Right lobe of liver (tissue), 6 donors: ENCODE results near the gene CACNA1C. TPM values are rescaled to one million over a fixed set of nuclear protein-coding genes. Genes with fewer than 3 reads are reported as not detected.

ENCODE experiments used
- ATAC-seq, 4 donors: fragments of 200-7000 bp; cut with Tn5 transposase; one replicate each; pipeline ENCODE4 v1.9.1; 2020; ENCODE audit warnings: mild to moderate bottlenecking in 4 of 4, moderate library complexity in 4 of 4
- DNase-seq, 3 donors: peaks; one replicate each; pipeline ENCODE4 v3.0.0-alpha.2; 2020
- H3K27ac ChIP-seq, 3 donors: fragments of 200-600 bp; one replicate each; pipeline ENCODE4 v1.8.0; 2022
- H3K27me3 ChIP-seq, 2 donors: fragments of 200-600 bp; one replicate each; pipeline ENCODE4 v1.8.0; 2022
- H3K36me3 ChIP-seq, 4 donors: fragments of 200-600 bp; sonication (generic) in 1 of 4; one replicate each; pipeline versions ENCODE4 v1.5.1 to v1.8.0; 2017 to 2022; ENCODE audit warnings: control low read depth in 1 of 4
- H3K4me1 ChIP-seq, 4 donors: fragments of 200-600 bp; sonication (generic) in 1 of 4; one replicate each; pipeline versions ENCODE4 v1.5.1 to v1.8.0; 2017 to 2022; ENCODE audit warnings: control low read depth in 1 of 4
- H3K4me3 ChIP-seq, 3 donors: fragments of 200-600 bp; one replicate each; pipeline ENCODE4 v1.8.0; 2022
- H3K9me3 ChIP-seq, 4 donors: fragments of 200-600 bp; sonication (generic) in 1 of 4; one replicate each; pipeline versions ENCODE4 v1.5.1 to v1.8.0; 2017 to 2022; ENCODE audit warnings: control low read depth in 1 of 4
- POLR2A ChIP-seq: fragments of 450-650 bp; IDR thresholded peaks from one replicate; pipeline ENCODE4 v1.6.1; 2017; ENCODE audit warnings: antibody characterized with exemption, mild to moderate bottlenecking
- WGBS: methylation state at CpG from one replicate; pipeline ENCODE4 v1.1.6; 2018; ENCODE audit warnings: low coverage, low lambda C conversion rate; ENCODE audit not compliant: insufficient coverage; ENCODE audit errors: missing lambda C conversion rate; 5-methylcytosine and 5-hydroxymethylcytosine counted together
- intact Hi-C, 2 donors: fragments of 100-400 bp; cut with DNase I; formaldehyde crosslinking; loops; one replicate each; pipeline versions ENCODE4 v1.11.2 to v1.14.1; 2022
- total RNA-seq, 6 experiments: library from RNA; depleted of rRNA in 2 of 6; stranded (reverse); fragments of >200 nt in 2 of 6; fragmentation: NEBNext Ultra II Directional in 3 of 6; extraction: Animal tissue kit (Norgen Biotek cat#: 25700) in 3 of 6; gene quantifications; one replicate each; pipeline versions ENCODE4 v1.1.0 to v1.2.4, GENCODE V29; 2016 to 2023
- TF ChIP-seq, protein P1 (sequence below), 4 donors: fragments of 200-600 bp in 3 of 4; fragments of 450-650 bp in 1 of 4; IDR thresholded peaks; one replicate each; pipeline versions ENCODE4 v1.5.1 to v1.8.0; 2016 to 2022; ENCODE audit warnings: antibody characterized with exemption in 4 of 4, mild to moderate bottlenecking in 2 of 4
- donor health status: DM: no; HTN: yes; CAD: no.
- donor health status: DM: no; HTN: no; CAD: no.
- donor health status: DM: no; HTN: no; CAD: no.
- donor health status: DM: no; HTN: yes; CAD: no.
- donor health status: DM: no; HTN: yes; CAD: no.

The CACNA1C gene
- total RNA-seq, 6 experiments from 2014 or later, result 0.18 to 1.0 (median 0.57) TPM

DNA sequence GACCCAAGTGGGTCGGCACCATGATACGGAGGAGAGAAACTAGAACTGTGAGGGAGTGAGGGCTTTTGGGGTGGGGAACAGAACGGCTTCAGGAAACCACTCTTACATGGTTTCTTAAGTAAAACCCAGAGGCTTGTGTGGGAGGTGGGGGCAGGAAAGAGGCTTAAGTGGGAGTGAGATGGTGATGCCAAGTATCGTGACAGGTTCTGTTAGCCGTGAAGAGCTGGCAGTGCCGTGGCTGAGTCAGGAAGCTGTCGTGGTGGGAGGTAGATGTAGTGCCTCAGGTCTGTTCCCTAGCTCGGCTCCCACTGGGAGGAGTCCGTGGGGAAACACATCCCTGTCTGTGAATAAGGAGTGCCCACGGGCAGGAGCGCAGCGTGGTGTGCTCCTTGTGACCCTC is 556.2 kb downstream of the CACNA1C start:
- H3K4me3 ChIP-seq, result no peak overlapping the region

DNA sequence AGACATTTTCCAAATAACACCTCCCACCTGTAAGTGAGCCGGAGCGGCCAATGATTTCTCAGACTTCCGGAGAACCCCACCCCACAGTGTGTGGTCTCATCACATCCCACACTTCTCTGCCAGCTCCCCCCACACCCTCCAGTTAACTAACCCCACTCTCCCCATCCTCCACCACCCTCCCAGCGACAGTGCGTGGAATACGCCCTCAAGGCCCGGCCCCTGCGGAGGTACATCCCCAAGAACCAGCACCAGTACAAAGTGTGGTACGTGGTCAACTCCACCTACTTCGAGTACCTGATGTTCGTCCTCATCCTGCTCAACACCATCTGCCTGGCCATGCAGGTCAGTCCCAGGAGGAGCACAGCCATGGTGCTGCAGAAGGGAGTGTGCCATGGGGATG is 557.6 kb downstream of the CACNA1C start:
- WGBS, result 55% methylated on average over 6 of the region's 11 CpGs
- no peak for TF ChIP-seq POLR2A
- TF ChIP-seq, protein P1, sequence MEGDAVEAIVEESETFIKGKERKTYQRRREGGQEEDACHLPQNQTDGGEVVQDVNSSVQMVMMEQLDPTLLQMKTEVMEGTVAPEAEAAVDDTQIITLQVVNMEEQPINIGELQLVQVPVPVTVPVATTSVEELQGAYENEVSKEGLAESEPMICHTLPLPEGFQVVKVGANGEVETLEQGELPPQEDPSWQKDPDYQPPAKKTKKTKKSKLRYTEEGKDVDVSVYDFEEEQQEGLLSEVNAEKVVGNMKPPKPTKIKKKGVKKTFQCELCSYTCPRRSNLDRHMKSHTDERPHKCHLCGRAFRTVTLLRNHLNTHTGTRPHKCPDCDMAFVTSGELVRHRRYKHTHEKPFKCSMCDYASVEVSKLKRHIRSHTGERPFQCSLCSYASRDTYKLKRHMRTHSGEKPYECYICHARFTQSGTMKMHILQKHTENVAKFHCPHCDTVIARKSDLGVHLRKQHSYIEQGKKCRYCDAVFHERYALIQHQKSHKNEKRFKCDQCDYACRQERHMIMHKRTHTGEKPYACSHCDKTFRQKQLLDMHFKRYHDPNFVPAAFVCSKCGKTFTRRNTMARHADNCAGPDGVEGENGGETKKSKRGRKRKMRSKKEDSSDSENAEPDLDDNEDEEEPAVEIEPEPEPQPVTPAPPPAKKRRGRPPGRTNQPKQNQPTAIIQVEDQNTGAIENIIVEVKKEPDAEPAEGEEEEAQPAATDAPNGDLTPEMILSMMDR (IDR thresholded peaks at IDR 0.05), result no peak
- no peak for ATAC-seq

More for the DNA sequence above, 556.2 kb downstream of the CACNA1C start:
- H3K9me3 ChIP-seq, result no peaks in the 10 kb centered on the region
- no peaks in the 10 kb centered on the region for H3K27me3 ChIP-seq
- TF ChIP-seq, protein P1 (IDR thresholded peaks at IDR 0.05), result no peak
- no peak for TF ChIP-seq POLR2A
- ATAC-seq (no peak), DNase-seq (no peak)
- intact Hi-C loops, result no loop called here
- WGBS, result 52% methylated on average over 10 of the region's 12 CpGs
- H3K27ac ChIP-seq, result no peak overlapping the region
- H3K4me1 ChIP-seq, result no peaks in the 10 kb centered on the region
- H3K36me3 ChIP-seq, result no peaks in the 10 kb centered on the region

DNA sequence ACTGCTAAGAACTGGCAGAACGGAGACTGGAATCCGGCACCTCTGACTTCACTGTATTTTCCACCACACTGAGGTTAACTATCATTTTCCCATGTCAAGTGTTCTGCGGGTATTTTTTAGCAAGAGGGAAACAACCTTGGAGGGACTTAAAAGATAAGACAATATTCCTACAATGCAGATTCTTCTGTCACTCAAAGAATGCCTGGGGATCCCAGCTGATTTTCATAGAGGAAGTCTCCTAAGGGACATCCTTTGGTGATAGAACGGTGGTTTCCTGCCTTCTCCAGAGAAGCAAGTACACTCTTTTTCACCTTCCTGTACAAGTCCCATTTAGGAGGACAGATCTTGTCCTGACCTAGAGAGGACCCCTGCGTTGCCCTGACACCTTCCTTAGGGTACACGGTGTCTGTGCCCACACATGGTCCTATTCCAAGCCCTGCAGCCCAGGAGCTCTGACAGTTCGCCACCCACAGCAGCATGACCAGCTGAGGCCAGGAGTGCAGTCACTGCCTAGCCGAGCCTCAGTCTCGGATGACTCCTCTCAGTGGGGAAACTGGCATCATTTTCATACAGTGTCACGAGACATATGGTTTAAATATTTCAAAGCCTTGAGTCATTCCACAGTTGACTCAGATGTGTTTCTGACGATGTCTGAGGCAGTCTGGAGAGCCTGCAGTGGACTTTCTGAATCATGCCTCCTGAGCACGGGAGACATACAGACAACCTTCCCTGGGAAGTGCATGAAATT is 560.7 kb downstream of the CACNA1C start:
- H3K27ac ChIP-seq, result no peak overlapping the region
- WGBS, result 41% methylated on average over 7 of the region's 12 CpGs
- ATAC-seq (peak in 2 of 4 donors; percentile 20 to 30), DNase-seq (no peak)
- intact Hi-C loops, result no loop called here
- no peak for TF ChIP-seq POLR2A
- TF ChIP-seq, protein P1 (IDR thresholded peaks at IDR 0.05), result no peak
- H3K27me3 ChIP-seq, result no peaks in the 10 kb centered on the region
- H3K4me1 ChIP-seq, result no peaks in the 10 kb centered on the region
- no peak overlapping the region for H3K4me3 ChIP-seq
- H3K9me3 ChIP-seq, result no peaks in the 10 kb centered on the region
- H3K36me3 ChIP-seq, result no peaks in the 10 kb centered on the region

More for the DNA sequence above, 557.6 kb downstream of the CACNA1C start:
- Histone ChIP-seq H3K27me3 (no peaks in the 10 kb centered on the region), H3K4me1 (no peaks in the 10 kb centered on the region), H3K4me3 (no peak overlapping the region), H3K27ac (no peak overlapping the region), H3K9me3 (no peaks in the 10 kb centered on the region), H3K36me3 (no peaks in the 10 kb centered on the region)
- no peak for DNase-seq
- intact Hi-C loops, result no loop called here

DNA sequence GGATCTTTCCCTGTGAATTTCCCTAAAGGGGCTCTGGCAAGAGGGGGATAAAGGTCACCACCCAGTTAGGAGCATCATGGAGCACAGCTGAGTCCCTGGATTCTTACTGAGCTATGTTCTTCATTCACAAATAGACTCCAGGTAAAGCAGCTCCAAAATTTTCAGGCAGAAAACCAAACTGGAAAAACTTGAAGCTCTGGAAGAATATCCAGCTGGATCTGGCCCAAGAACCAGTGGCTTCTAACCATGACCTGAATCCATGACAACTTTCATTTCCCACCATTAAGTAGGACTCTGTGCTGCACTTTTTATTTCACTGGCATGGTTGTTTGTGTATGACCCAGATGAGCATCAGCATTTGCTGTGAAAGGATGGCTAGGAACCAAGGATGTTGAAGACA is 561.6 kb downstream of the CACNA1C start:
- DNase-seq (no peak), ATAC-seq (no peak)
- Histone ChIP-seq H3K27me3 (no peaks in the 10 kb centered on the region), H3K36me3 (no peaks in the 10 kb centered on the region), H3K9me3 (no peaks in the 10 kb centered on the region), H3K27ac (no peak overlapping the region), H3K4me3 (no peak overlapping the region), H3K4me1 (no peaks in the 10 kb centered on the region)
- intact Hi-C loops, result no loop called here
- TF ChIP-seq POLR2A, result no peak
- TF ChIP-seq, protein P1 (IDR thresholded peaks at IDR 0.05), result no peak
